ENCODE results near the gene SHLD1. TPM values are rescaled to one million over a fixed set of nuclear protein-coding genes. Genes with fewer than 3 reads are reported as not detected.
"Not testable (repeated sequence)": the region's sequence is repeated elsewhere in the genome, so short reads cannot be mapped to it uniquely, and the experiment has no call there.

SHLD1 gene
- total RNA-seq, 2 donors from 2014 or later: 8.9 to 9.3 TPM

- DNase-seq (no peak), ATAC-seq (peak in 1 of 2 donors; percentile 31)
- intact Hi-C loops (cut with DNase I): loop anchor here in 1 of 2 donors (5.0 kb wide), 1 partner anchor 115 kb away; no protein-coding TSS in a partner anchor
These were observed 22.5 kb downstream of the SHLD1 start for GRCh38 chr20:5772704-5773103.

- intact Hi-C loops (cut with DNase I): loop anchor here in 1 of 2 donors (5.0 kb wide), 1 partner anchor 114 kb away; no protein-coding TSS in a partner anchor
- DNase-seq: no peak
- ATAC-seq: no peak
These were observed 23.4 kb downstream of the SHLD1 start for GRCh38 chr20:5773589-5773988.

DNA sequence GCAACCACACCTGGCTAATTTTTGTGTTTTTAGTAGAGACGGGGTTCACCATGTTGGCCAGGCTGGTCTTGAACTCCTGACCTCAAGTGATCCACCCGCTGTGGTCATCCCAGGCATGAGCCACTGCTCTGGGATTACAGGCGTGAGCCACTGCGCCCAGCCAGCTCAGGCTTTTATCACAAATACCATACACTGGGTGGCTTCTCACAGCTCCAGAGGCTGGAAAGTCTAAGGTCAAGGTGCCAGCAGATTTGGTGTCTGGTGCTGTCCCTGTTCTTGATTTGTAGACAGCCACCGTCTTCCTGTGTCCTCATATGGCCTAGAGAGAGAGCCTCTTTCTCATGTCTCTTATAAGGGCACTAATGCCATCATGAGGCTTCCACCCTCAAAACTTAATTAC, 25.9 kb downstream of the SHLD1 start:
- DNase-seq (peak; percentile 32), ATAC-seq (peak; percentile 53 to 76)
- intact Hi-C loops (cut with DNase I): no loop called here

DNA sequence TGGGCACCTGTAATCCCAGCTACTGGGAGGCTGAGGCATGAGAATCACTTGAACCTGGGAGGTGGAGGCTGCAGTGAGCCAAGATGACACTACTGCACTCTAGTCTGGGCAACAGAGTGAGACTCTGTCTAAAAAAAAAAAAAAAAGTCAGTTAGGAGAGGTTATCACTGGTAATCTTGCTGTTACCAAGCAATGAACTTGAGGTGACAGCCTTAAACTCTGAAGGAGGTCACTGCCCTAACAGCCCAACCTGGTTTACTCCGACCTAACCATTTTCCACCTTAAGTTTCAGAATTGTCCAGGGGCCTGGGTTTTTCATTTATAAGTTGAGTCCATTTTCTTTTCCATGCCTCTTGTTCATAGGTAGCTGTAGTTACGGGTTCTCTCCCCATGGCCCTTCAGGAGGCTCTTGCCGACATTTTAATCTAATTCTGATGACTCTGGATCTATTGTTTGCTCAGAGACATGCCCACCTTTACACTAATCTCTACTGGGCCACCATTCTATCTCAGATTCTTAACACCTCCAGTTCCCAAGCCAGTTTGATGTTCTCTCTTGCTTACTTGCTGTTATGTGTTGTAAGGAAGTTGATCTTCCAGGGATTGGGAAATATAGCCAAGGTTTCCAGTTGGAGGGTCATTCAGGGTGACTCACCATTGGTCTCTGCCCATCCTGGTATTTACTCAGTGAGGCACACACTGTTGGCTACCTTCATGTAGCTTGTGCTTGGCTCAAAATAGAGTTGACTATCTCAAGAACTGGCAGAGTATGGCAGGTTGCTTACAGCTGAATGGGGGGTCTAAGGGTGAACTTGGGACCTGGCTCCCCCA, 29.1 kb downstream of the SHLD1 start:
- DNase-seq: no peak
- peak; percentile 66 to 85 for ATAC-seq
- intact Hi-C loops (cut with DNase I): no loop called here

DNA sequence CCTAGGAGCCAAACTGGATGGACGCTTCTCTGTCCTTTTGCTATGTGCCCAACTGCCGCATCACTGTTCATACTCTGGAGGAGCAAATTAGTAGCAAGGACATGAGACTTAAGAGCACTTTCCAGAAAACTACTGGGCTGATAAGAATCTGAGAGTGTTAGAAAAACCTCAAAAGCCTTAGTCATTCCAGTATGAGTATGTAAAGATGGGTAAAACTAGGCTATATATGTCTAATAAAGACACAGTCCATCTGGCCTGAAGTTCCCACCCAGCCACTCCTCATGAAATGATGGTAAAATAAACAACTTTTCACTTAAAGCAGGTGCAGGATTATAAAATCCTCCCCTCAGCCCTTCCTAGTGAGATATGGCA, 30.6 kb downstream of the SHLD1 start:
- no peak for DNase-seq
- intact Hi-C loops (cut with DNase I): loop anchor here (10.0 kb wide), 2 partner anchors 206 to 294 kb away; no protein-coding TSS in a partner anchor

DNA sequence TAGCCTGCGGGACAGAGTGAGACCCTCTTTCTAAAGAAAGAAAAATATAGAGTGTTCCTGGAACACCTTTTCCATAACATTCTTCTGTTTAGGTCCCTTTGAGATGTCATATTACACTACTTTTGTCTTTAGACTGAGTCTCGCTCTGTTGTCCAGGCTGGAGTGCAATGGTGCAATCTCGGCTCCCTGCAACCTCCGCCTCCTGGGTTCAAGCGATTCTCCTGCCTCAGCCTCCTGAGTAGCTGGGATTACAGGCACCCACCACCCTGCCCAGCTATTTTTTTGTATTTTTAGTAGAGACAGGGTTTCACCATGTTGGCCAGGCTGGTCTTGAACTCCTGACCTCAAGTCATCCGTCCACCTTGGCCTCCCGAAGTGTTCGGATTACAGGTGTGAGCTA, 31.2 kb downstream of the SHLD1 start:
- DNase-seq, ATAC-seq: not testable (repeated sequence)
- intact Hi-C loops (cut with DNase I): loop anchor here (10.0 kb wide), 2 partner anchors 207 to 293 kb away; no protein-coding TSS in a partner anchor

More for the DNA sequence above, 30.6 kb downstream of the SHLD1 start:
- ATAC-seq: no peak

- DNase-seq (no peak), ATAC-seq (peak; percentile 44 to 65)
- intact Hi-C loops (cut with DNase I): loop anchor here (10.0 kb wide), 2 partner anchors 207 to 293 kb away; no protein-coding TSS in a partner anchor
These were observed 31.9 kb downstream of the SHLD1 start for GRCh38 chr20:5781798-5782750.

DNA sequence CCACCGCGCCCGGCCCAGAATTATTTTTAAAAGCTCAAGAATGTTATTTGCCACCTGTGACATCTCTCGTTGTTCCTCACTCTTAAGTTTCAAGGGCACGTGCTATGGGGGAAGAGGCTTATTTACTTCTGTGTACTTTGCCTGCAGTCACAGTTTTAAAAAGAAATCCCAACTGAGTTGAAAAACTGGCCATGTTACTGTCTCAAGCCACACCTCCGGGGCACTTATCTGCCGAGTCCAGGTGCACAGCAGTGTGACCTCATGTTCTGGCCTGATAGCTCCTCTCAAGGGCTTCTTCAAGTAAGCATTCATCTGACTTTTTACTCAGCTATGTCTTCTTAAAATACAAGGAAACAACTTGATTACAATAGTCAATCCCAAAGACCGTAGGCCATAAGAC, 34.5 kb downstream of the SHLD1 start:
- DNase-seq (no peak), ATAC-seq (no peak)
- intact Hi-C loops (cut with DNase I): loop anchor here (5.0 to 10.0 kb wide), 5 partner anchors 32 to 290 kb away; partner anchors contain the start of gene SHLD1 (in 1 of the 2)

DNA sequence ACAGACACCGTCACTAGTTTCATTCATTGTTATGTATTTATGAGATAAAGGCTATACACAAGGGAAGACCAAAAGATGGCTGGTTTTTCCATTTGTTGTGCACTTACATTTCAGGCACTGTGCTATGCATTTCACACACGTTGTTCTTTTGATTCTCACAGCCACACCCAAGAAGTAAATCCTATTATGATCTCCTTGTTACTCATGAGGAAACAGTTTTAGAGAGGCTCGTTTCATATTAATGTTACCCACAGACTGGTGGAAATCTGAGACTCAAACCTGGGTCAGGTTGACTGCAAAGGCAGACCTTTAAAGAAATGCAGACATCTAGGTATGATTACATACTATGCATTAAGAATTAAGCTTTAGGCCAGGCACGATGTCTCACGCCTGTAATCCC, 34.9 kb downstream of the SHLD1 start:
- no peak for DNase-seq
- intact Hi-C loops (cut with DNase I): loop anchor here (5.0 to 10.0 kb wide), 5 partner anchors 33 to 290 kb away; partner anchors contain the start of gene SHLD1 (in 1 of the 2)
- ATAC-seq: no peak

GRCh38 chr20:5786930-5787795, 37.0 kb downstream of the SHLD1 start:
- intact Hi-C loops (cut with DNase I): loop anchor here (5.0 to 10.0 kb wide), 5 partner anchors 35 to 288 kb away; partner anchors contain the start of gene SHLD1 (in 1 of the 2)
- no peak for DNase-seq

DNA sequence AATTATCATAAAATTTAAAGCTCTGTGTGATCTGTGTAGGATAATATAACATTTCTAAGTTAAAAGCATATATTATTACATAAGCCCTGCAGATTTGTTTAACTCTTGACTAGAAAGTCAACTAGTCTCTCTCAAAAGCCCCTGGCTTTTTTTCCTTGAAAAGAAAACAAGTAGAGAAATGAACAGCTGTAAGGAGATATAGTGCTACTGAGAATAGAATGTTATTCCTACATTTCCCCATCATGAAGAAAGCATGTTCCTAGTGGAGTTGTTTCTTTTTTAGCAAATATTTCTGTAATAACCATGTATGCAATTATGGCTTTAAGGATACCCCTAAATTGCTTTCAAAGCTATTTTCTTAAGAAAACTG, 37.6 kb downstream of the SHLD1 start:
- no peak for DNase-seq
- ATAC-seq: no peak
- intact Hi-C loops (cut with DNase I): loop anchor here (5.0 to 10.0 kb wide), 5 partner anchors 35 to 287 kb away; partner anchors contain the start of gene SHLD1 (in 1 of the 2)

More at GRCh38 chr20:5786930-5787795, 37.0 kb downstream of the SHLD1 start:
- peak; percentile 84 to 85 for ATAC-seq

GRCh38 chr20:5788385-5788895, 38.2 kb downstream of the SHLD1 start:
- DNase-seq (peak; percentile 80), ATAC-seq (peak; percentile 92 to 94)
- intact Hi-C loops (cut with DNase I): loop anchor here (5.0 to 10.0 kb wide), 5 partner anchors 36 to 286 kb away; partner anchors contain the start of gene SHLD1 (in 1 of the 2)

GRCh38 chr20:5789827-5790226, 39.6 kb downstream of the SHLD1 start:
- intact Hi-C loops (cut with DNase I): loop anchor here (5.0 to 10.0 kb wide), 6 partner anchors 38 to 285 kb away; partner anchors contain the start of gene SHLD1 (in 1 of the 2)
- DNase-seq: no peak
- ATAC-seq: no peak

DNA sequence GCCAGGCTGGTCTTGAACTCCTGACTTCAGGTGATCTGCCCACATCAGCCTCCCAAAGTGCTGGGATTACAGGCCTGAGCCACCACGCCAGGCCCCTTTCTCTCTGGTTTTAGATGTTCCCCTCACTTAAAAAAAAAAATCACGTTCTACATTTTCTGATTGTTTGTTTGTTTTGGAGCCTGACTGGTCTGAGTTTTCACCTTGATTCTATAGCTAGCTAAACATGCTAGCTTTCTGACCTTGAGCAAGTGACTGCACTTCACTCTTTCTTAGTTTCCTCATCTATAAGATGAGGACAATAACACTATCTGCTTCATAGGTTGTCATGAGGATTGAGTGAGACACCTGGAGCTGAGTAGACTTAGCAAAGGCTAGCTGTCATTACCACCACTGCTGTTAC, 43.7 kb downstream of the SHLD1 start:
- DNase-seq: no peak
- intact Hi-C loops (cut with DNase I): loop anchor here in 1 of 2 donors (5.0 kb wide), 1 partner anchor 267 kb away; no protein-coding TSS in a partner anchor
- ATAC-seq: no peak

DNA sequence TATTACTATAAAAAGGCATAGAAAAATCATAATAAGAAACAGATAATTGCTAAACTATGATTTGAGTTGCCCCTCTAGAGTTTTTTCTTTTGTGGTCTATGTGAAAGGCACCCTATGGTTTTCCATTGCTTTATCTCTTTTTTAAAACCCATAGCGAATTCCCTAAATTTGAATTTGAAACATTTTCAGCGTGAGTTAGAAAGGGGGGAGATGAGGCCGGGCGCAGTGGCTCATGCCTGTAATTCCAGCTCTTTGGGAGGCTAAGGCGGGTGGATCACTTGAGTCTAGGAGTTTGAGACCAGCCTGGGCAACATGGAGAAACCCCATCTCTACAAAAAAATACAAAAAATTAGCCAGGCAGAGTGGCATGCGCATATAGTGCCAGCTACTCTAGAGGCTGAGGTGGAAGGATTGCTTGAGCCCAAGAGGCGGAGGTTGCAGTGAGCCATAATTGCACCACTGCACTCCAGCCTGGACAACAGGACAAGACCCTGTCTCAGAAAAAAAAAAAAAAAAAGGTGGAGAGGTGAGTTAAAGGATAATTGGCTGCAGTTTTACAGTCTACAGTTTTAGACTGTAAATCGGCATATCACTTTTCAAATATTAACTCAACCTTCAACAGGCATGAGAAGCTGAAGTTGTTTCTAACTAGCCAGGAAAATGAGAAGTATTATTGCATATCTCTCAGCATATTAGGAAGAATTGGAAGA, 46.3 kb downstream of the SHLD1 start:
- DNase-seq (no peak), ATAC-seq (no peak)
- intact Hi-C loops (cut with DNase I): no loop called here

- intact Hi-C loops (cut with DNase I): no loop called here
- no peak for ATAC-seq
- DNase-seq: no peak
These were observed 47.0 kb downstream of the SHLD1 start for GRCh38 chr20:5797165-5797564.

DNA sequence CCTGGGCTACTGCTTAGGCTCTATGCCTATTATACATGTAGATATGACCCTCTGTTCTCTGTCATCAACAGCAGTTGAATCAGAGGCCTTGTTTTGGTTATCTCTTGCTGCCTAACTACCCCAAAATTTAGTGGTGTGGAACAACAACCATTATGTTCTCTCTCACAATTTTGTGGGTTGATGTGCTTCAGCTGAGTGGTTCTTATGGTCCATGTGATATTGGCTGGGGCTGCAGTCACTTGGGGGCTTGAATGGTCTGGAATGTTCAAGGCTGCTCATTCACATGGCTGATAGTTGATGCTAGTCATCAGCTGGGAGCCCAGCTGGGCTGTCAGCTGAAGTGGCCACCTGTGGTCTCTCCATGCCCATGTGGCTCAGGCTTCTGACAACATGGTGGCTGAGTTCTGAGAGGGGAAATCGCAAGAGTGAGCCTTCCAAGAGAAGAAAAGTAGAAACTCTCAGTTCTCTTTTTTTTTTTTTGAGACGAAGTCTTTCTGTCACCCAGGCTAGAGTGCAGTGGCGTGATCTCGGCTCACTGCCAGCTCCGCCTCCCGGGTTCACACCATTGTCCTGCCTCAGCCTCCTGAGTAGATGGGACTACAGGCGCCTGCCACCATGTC, 47.8 kb downstream of the SHLD1 start:
- ATAC-seq (peak in 1 of 2 donors; percentile 39), DNase-seq (no peak)
- intact Hi-C loops (cut with DNase I): no loop called here
